ENCODE measurements around the gene CABLES1.

GRCh38 chr18:23162473-23162872, 27.2 kb downstream of the CABLES1 start:
- TF ChIP-seq CTCF (IDR thresholded peaks at IDR 0.05), result no peak
- no peak for TF ChIP-seq EZH2phosphoT487 (IDR thresholded peaks at IDR 0.05; ENCODE audit: borderline replicate concordance, low read depth)
- no peak for TF ChIP-seq MAX (IDR thresholded peaks at IDR 0.05; ENCODE audit: low read depth)
